Activated T-cell treated with anti-CD3 and anti-CD28 coated beads for 48 hours (primary cell): ENCODE measurements around the gene GLIS2.
A peak's percentile ranks its signal among the peaks of the same experiment; 100 is the strongest.
"Not testable (repeated sequence)": the region's sequence is repeated elsewhere in the genome, so short reads cannot be mapped to it uniquely, and the experiment has no call there.

Experiments used
- DNase-seq: peaks from one replicate; pipeline ENCODE4 v3.0.0-alpha.2; 2020; ENCODE audit warnings: low read depth

The GLIS2 gene

DNA sequence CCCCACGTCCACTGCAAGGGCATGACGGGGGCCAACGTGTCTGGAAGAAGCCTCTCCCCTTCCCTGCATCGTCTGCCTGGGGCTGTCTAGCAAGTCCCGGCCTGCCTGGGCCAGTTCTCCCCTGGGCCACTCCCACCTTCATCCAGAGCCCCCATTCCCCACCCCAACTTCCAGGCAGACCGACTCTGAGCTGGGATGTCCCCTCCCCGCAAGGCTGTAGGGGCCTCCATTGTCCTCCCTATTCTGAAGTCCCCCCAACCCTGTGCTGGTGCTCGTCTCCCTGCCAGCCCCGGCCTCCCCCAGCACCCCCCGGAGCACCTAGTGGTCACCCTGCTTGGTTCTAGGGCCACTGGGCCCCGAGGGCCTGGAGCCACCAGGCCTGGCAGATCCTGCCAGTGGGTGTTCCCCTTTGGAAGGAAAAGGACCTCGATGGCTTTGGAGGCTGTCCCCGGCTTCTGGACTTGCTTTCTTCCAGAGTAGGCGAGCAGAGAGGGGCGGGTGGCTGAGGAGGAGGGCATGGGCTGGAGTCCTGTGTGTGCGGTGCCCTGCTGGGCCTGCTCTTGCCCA, 4.8 kb downstream of the GLIS2 start:
- DNase-seq = no peak

DNA sequence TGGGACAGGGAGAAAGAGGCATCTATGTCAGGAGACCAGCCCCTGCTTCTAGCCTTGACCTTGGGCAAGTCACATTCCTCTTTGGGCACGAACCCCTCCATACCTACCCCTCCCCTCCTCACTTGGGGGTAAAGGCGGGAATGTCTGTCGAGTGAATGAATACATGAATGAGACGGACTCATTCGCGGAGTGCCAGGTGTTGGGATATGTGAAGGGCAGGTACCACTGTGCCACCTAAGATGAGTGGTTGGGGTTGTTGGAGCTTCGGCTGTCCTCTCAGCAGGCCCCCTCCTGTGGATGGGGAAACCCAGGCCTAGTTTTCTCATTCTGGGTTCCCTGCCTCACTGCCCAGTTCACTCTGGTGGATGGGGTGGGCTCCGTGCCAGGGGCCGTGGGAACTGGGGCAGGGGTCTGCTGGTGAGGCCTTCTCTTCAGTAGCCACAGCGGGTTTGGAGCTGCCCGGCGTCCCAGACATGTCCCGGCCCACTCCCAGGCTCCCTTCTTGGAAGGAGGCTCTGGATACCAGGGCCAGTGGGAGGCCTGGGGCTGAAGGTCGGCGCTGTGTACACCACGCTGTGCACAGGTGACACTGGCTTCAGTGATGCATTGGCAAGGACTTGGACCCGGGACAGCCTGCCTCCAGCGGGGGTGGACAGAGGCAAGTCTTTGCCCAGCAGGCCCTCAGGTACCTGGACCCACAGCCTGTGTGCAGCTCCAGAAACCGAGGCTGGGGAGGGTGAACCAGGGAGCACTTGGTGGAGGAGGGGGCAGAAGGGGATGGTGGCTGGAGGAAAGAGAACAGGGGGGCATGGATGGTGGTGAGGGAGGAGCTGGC, 5.6 kb downstream of the GLIS2 start:
- DNase-seq = no peak

DNA sequence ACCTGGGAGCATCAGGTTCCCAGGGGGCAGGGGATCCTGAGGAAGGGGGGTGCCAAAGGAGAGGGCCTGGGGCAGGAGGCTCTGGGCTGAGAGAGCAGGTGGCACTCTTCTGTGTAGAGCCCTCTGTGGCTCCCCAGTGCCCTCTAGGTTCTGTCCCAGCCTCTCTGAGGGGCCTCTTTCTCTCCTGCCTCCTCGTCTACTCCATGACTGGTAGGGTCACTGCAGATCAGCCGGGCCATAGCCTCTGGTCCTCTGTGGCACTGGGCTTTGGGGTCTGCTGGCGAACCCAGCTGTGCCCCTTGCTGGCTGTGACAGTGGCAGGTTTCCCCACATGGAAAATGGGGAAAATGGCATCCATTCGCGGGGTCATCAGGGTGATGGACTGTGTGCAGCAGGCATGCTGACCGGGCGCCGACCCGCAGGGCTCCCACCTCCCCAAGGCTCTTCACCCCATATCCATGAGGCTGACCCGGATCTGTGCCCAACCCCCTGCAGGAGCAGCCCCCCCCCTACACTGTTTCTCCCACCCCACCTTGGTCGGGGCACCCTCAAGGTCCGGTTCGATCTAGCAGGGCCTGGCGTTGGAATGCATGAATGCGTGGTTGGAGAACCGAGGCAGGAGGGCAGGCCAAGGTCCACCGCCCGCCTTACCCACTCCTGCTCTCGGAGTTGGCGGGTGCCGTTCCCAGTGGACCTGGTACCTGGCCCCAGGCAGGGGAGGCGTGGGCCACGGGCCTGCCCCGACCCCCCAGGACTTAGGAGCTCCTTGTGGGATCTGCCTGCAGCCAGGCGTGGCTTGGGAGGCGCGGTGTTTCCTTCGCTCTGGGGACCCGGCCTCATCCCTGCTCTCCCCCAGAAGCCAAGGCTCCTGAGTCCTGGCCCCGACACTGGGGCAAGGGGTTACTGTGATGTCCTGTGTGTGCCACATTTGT, 6.5 kb downstream of the GLIS2 start:
- no peak for DNase-seq

DNA sequence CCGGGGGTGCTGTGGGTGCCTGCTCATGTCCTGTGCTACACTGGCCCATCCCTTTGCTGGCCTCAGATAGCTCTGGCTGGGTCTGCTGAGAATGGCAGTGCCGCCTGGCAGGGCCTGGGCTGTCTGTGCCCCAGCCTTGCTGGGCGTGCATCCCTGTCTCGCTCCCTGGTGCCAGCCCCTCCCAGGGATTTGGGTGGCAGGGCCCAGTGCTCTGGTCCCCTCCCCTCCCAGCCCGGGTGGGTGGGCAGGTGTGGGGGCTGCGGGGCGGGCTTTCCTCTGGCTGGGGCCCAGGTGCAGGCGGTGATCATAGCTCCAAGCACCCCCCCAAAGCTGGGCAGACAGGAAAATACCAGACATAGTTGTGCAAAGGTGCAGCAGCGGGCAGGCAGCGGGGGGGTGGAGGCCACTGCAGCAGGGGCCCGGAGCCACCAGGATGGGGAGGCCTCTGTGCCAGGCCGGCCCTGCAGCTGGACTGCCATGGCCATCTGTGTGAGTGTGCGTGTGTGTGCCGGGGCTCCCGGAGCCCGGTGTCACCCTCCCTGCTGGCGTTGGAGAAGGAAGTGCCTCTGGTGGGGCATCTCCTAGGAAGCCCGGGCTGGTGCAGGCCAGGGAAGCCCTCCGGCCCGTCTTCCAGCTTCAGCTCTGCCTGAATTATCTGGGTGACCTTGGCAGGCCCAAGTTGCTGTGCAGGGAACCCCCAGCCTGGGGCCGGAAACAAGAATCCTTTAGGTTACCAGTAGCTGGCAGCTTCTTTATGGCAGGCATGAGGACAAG, 7.4 kb downstream of the GLIS2 start:
- DNase-seq = no peak

DNA sequence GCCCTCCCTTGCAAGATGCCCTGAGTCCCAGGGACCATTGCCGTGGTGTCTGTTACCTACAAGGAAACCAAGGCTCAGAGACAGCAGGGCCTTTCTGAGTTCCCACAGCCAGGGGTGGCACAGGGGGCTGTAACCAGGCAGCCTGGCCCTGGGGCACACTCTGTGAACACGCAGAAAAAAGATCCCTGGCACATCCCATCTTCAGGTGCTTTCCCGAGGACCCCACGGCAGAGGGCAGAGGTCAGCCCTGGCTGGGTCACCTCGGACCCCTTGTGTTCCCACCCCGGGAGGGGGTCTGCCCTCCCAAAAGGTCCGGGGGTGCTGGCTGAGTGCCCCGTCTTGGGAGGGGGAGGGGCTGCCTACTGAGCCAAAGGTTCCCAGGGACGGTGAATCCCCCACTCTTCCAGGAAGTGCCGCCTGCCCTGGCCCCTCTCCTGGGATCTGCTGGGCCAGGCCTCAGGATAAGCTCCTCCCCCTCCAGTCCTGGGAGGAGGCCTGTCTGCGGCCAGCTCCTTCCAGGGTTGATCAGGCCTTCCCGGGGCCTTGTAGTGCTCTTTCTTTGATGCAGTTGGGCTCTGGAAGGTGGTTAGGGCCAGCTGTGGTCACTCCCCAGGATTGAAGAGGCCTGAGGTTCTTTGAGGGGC, 8.1 kb downstream of the GLIS2 start:
- no peak for DNase-seq

DNA sequence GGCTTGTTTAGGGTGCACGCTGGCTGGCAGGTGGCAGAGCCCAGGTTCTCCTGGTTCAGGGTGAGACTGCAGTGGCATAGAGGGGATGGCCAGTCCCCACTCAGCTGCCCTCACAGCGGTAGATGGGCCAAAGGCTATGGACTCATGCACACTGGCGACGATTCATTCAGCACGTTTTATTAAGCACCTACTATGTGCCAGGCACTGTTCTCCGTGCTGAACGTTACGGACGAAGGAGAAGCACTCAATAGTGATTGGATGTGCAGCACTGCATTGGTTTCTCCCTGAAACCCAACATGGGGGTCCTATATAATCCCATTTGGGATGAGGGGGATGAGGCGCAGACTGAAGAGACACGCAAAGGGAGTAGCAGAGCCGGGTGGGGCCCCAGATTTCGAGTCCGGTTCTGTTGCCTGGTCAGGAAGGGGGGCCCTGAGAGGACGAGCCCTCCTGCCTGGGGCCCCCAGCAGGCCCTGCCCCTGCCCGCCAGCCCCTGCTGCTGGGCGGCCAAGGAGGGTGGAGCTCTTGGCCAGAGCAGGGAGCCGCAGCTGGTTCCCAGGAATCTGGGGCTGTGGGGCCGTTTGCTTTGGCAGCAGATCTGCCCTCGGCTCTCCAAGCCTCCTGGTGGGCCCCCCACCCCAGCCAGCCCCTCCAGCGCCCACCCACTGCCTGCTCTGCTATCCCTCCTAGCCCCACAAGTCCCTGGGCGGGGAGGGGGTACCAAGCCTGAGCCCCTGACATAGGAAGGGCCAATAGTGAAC, 8.8 kb downstream of the GLIS2 start:
- DNase-seq = no peak

DNA sequence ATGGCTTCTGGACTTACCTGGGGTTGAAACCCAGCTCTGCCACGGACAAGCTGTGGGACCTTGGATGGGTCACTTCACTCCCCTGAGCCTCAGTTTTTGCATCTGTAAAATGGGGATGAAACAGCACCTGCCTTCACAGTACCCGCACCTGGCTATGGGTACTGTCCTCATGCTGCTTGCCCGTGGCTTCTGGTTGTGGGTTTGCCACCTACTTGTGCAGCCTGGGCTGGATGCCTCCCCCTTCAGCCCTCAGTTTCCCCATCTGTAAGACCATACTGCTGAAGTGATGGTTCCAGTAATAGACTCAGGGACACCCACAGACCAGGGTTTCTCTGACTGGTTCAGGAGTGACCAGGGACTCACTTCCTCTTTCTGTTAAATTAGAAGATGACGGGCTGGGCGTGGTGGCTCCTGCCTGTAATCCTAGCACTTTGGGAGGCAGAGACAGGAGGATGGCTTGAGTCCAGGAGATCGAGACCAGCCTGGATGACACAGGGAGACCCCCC, 9.4 kb downstream of the GLIS2 start:
- DNase-seq = no peak

DNA sequence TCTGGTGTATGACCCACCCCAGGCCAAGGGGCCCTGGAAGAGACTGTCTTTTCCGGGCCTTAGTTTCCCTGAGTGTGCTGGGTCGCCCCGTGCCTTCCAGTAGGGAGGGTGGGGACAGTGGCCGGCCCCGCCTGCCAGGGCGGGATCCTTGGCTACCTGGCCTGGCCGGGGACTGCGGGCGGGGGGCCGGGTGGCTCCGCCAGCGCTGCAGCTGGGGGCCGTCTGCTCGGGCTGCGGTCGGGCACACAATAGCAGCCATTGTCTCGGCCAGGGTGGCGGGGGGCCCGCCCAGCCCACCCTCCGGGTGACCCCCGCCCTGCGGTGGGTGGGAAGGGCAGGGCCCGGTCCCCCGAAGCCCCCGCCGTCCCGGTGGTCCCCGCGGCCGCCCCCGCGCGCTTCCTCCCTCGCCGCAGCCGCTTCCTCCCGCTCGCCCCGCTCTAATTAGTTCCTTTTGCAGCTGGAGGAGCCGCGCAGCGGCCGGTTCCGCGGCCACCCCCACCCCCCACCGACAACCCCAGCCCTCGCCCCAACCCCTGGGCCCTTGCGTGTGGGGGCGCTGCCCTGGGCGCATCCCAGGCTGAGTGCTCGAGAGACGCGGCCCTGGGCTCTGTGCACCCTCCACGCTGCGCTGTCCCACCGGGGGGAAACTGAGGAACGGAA, 11.6 kb downstream of the GLIS2 start:
- DNase-seq = no peak

DNA sequence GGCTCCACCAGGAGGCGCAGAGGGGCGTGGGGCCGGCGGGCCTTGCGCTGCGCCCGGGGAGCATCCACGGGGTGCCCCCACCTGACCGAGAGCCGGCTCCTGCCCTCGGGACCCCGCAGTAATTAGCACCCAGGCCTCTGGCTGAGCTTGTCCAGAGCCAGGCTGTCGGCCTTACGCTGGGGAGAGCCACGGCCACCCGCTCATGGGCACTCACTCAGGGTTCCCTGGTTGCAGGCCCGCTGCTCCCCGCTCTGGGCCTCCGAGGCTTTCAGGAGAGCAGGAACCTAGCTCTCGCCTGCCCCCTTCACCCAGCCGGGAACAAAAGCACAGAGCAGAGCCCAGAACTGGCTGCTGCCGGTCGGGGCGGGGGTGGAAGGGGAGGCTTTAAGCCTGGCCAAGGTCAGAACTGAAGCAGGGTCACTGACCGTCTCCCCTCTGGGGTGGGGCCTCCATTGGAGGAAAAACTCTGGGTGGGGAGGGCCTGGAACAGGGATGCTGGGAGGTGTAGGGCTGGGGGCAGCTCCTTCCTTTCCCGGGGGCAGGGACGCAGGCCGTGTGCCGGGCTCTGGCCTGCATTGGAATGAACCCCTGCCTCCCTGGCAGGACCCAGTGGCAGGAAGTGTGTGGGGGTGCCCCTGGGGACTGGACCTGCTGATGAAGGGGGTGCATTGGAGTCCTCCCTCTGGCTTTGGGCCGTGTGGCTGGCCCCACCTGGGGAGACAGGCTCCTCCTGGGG, 12.3 kb downstream of the GLIS2 start:
- peak; percentile 56 for DNase-seq

DNA sequence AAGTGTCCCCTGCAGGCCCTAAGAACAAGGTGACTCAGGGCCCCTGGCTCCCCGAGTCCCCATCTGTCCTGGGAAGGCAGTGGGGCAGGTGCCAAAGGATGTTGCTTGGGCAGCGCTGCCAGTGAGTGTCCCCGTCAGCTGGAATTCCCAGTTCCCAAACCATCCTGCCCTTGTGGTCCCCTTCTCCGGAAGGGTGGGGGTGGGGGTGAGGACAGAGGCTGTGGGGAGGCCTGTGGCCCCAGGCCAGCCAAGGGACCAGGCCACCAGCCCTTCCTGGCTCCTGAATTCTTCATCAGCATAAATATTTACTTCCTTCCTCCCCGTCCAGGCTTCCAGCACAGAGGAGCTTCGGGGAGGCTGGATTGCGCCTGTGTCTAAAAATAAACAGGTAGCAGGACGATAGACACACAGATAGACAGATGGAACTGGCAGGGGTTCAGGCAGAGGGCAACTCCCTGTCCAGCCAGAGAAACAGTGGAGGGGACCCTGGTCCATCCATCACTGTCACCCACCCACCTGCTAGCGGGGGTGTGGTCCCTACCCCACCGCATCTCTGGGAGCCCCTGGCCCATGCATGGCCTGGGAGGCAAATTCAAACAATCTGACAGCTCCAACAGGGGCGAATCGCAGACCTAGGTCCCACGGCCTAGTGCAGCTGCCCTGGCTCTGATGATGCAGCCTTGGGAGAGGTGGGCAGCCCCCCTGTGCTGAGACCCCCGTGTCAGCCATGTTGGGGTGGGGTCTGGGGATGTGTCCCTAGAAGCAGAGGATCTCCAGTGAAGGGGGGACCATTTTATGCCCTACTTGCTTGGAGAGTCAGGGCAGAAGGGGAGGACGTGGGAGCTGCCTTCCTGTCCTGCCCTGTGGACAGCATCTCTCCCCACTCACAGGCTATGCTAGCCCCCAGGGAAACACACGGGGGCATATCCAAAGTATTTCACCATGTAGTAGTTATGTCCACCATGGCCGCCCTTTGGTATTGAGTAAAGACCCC, 13.2 kb downstream of the GLIS2 start:
- DNase-seq = no peak

DNA sequence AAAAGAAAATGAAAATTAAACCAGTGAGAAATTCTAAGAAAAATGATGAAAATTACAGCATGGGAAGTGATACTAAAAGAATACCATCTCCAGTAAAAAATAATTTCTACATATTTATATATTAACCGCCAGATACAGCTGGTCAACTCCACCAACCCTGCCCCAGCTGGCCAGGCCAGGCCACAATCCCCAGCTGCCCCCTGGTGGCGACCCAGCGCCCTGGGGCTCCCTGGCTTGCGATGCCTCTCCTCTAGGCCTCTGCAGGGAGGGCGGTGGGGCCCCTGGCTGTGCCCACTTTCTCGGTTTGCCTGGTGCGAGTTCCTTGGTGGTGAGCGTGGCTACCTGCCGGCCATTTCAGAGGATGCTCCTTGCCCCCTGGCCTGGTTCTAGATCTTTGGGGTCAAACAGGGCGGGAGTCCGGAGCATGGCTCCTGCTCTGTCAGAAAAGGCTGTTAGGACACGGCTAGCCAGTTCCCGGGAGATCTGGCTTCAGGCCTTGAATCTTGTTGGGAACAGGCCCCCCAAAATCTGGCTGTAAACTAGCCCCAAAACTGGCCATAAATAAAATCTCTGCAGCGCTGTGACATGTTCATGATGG, 14.5 kb downstream of the GLIS2 start:
- DNase-seq = peak; percentile 65

DNA sequence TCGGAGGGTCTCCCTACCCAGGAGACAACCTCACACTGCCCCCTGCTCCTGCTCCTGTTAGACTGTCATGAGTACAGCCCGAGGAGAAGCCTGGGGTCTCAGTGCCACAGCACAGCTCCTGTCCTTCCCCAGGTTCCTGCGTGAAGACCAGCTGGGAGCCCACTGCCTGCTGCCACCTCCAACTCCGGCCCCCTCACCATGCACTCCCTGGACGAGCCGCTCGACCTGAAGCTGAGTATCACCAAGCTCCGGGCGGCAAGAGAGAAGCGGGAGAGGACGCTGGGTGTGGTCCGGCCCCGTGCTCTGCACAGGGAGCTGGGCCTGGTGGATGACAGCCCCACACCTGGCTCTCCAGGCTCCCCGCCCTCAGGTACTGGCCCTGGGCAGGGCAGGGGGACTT, 16.2 kb downstream of the GLIS2 start:
- no peak for DNase-seq

DNA sequence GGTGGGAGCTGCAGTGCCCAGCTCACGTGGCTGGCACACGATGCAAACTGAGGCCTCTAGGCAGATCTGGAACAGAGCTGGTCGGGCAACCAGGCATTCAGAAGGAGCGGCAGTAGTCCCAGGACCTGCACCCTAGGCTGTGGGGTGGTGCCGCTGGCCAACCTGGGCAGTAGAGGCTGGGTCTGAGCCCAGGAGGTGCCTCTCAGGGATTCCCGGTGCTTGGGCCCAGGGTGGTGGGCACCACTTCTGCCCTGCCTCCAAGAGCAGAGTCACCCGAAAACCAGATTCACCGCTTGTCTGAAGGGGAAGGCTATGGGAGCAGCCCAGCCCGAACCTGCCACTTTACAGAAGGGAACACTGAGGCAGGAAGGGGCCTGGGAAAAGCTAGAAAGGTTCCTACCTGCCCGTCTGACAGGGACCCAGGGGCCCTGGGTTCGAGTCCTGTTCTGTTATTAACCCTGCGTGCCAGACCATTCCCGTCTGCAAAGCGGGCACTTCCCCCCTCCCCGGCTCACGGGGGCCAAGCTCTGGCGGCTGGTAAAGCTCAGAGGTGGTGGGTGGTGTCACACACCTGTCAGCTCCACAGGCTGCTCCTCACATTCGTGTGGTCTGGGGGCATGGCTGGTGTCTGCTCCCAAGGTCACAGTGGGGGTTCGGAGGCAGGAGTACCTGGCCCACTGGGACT, 16.9 kb downstream of the GLIS2 start:
- DNase-seq = no peak

DNA sequence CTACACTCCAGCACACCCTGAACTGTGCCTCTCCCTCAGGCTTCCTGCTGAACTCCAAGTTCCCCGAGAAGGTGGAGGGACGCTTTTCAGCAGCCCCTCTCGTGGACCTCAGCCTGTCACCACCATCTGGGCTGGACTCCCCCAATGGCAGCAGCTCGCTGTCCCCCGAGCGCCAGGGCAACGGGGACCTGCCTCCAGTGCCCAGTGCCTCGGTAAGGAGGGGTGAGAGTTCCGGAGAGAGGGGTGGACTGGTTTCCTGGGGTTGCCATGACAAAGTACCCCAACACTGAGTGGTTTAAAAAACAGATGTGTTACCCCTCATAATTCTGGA, 17.4 kb downstream of the GLIS2 start:
- no peak for DNase-seq

DNA sequence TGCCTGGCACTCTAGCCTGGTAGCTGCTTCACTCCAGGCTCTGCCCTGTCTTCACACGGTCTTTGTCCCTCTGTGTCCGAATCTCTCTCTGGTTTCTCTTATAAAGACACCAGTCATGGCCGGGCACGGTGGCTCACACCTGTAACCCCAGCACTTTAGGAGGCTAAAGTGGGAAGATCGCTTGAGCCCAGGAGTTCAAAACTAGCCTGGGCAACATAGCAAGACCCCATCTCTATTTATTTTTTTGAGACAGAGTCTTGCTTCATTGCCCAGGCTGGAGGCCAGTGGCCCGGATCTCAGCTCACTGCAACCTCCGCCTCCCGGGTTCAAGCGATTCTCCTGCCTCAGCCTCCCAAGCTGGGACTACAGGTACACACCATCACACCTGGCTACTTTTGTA, 17.8 kb downstream of the GLIS2 start:
- DNase-seq = not testable (repeated sequence)

DNA sequence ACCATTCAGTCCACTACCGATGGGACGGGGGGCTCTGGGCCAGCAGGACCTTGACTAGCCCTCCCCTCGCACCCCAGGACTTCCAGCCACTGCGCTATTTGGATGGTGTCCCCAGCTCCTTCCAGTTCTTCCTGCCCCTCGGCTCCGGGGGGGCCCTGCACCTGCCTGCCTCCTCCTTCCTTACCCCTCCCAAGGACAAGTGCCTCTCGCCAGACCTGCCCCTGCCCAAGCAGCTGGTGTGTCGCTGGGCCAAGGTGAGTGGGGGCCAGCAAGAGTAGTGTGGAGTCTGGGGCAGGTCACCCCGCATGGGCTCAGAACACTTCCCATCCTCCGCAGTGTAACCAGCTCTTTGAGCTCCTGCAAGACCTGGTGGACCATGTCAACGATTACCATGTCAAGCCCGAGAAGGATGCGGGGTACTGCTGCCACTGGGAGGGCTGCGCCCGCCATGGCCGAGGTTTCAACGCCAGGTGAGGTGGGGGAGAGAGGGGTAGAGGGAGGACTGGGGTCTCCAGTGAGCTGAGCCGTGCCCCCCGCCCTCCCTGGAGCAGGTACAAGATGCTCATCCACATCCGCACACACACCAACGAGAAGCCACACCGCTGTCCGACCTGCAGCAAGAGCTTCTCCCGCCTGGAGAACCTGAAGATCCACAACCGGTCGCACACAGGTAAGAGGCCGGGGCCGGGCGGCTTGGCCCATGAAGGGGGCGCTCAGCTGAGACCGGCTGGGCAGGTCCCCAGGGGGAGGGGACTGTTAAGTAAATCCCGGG, 19.0 kb downstream of the GLIS2 start:
- no peak for DNase-seq
